Measurements from ENCODE around the gene MARCHF7. TPM values are rescaled to one million over a fixed set of nuclear protein-coding genes. Genes with fewer than 3 reads are reported as not detected.

The MARCHF7 gene, protein sequence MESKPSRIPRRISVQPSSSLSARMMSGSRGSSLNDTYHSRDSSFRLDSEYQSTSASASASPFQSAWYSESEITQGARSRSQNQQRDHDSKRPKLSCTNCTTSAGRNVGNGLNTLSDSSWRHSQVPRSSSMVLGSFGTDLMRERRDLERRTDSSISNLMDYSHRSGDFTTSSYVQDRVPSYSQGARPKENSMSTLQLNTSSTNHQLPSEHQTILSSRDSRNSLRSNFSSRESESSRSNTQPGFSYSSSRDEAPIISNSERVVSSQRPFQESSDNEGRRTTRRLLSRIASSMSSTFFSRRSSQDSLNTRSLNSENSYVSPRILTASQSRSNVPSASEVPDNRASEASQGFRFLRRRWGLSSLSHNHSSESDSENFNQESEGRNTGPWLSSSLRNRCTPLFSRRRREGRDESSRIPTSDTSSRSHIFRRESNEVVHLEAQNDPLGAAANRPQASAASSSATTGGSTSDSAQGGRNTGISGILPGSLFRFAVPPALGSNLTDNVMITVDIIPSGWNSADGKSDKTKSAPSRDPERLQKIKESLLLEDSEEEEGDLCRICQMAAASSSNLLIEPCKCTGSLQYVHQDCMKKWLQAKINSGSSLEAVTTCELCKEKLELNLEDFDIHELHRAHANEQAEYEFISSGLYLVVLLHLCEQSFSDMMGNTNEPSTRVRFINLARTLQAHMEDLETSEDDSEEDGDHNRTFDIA
- total RNA-seq, result 60.4 and 75.7 TPM in 2 replicates

DNA sequence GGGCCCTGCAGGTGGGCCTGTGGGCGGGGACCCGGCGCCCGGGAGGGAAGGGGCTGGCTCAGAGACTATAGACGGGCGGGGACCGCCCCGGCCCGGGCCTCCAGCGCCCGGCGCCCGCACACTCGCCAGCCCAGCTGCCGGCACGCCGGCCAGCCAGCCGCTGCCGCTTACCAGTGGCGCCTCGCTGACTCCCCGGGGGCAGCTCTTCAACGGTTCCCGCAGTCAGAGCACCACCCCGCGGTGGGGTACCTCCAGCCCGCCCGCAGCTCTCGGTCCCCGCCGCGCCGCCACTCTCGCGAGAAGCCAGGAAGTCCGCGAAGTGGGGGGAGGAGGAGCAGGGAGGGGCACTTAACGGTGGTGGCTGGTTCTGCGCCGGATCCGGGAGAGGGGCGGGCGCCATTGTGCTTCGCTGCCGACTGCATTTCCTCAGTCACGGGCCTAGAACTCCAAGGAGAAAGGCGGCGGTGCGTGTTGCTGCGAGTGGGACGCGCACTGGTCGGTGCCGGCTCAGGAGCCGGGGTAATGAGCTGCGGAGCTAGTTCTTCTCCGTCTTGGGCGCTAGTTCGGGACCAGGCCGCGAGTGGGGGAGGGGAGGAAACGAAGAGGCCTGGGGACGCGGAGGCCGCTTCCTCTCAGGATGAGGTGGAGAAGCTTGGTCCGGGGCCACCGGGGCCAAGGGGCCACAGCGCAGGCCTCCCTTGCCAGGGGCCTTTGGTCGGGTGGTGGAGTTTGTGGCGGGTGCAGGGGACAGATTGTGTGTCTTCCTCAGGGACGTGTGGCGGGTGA, at the start of gene MARCHF7:
Gene MARCHF7, plus strand, starts transcription at position 364 of the 786 bp plus-strand sequence. CDS start 16,517 bp downstream, outside the sequence.

Other genes with a start within 250 kb of the MARCHF7 start
- 36.6 and 41.4 TPM in 2 replicates for gene BAZ2B, start 96.0 kb upstream of the MARCHF7 start, total RNA-seq
- gene CD302, start 85.7 kb downstream of the MARCHF7 start, total RNA-seq, result 6.1 and 8.0 TPM in 2 replicates
- gene LY75, start 192.2 kb downstream of the MARCHF7 start, total RNA-seq, result 0.09 TPM in 1 of 2 replicates, not detected in the other

Data from smooth muscle cell of bladder (primary cell).